K562 (cell line): Measurements from ENCODE around the gene XPR1. TPM values are rescaled to one million over a fixed set of nuclear protein-coding genes. Genes with fewer than 3 reads are reported as not detected.

Source experiments
- C11orf30 ChIP-seq: fragments of 450-650 bp; IDR thresholded peaks from 2 replicates; pipeline ENCODE4 v1.6.1; 2016; ENCODE audit warnings: low read depth, mild to moderate bottlenecking
- CBX2 ChIP-seq: fragments of 200-600 bp; sonication (generic); IDR thresholded peaks from one replicate; pipeline ENCODE4 v1.6.1; 2012; ENCODE audit warnings: mild to moderate bottlenecking, low read length, inconsistent platforms; ENCODE audit not compliant: insufficient read depth, poor library complexity, severe bottlenecking
- CHD2 ChIP-seq: IDR thresholded peaks from 2 replicates; pipeline ENCODE4 v1.6.1; 2011; ENCODE audit warnings: low read depth, low read length
- ETS2 ChIP-seq: IDR thresholded peaks from 2 replicates; pipeline ENCODE4 v1.6.1; 2016; ENCODE audit warnings: borderline replicate concordance, missing genetic modification characterization, mild to moderate bottlenecking, moderate library complexity, missing compliant biosample characterization; ENCODE audit not compliant: poor library complexity, severe bottlenecking
- FIP1L1 ChIP-seq: fragments of 200-400 bp; formaldehyde crosslinking; IDR thresholded peaks from 2 replicates; pipeline ENCODE4 v1.6.1; 2018; ENCODE audit warnings: mild to moderate bottlenecking, low read depth, low read length; ENCODE audit not compliant: poor library complexity, severe bottlenecking
- FOXK2 ChIP-seq, 2 experiments: fragments of 450-650 bp; IDR thresholded peaks in 1 of 2; conservative IDR thresholded peaks in 1 of 2; 2 replicates each; pipeline ENCODE4 v1.6.1; 2016; ENCODE audit warnings: low read depth in 2 of 2, mild to moderate bottlenecking in 1 of 2
- FOXP1 ChIP-seq: sonication (generic); formaldehyde crosslinking; IDR thresholded peaks from 2 replicates; pipeline ENCODE4 v1.8.0; 2022; ENCODE audit warnings: mild to moderate bottlenecking, missing genetic modification reagents
- IRF1 ChIP-seq: sonication (generic); formaldehyde crosslinking; IDR thresholded peaks from 2 replicates; pipeline ENCODE4 v1.8.0; 2022; ENCODE audit warnings: missing genetic modification reagents, mild to moderate bottlenecking, borderline replicate concordance
- MIER1 ChIP-seq: fragments of 450-650 bp; IDR thresholded peaks from 2 replicates; pipeline ENCODE4 v1.6.1; 2016; ENCODE audit warnings: antibody characterized with exemption, mild to moderate bottlenecking, low read depth
- NCOA6 ChIP-seq: fragments of 450-650 bp; IDR thresholded peaks from 2 replicates; pipeline ENCODE4 v1.6.1; 2017; ENCODE audit warnings: mild to moderate bottlenecking
- NFRKB ChIP-seq: fragments of 450-650 bp; IDR thresholded peaks from 2 replicates; pipeline ENCODE4 v1.6.1; 2016; ENCODE audit warnings: low read depth
- NR2F6 ChIP-seq: fragments of 450-650 bp; formaldehyde crosslinking; IDR thresholded peaks from 2 replicates; pipeline ENCODE4 v1.4.0; 2020; ENCODE audit warnings: mild to moderate bottlenecking
- PPARD ChIP-seq: fragments of 250-450 bp; sonication (Bioruptor Pico); IDR thresholded peaks from 2 replicates; pipeline ENCODE4 v1.8.0; 2022; ENCODE audit warnings: inconsistent platforms, mild to moderate bottlenecking, moderate library complexity
- SAFB2 ChIP-seq: fragments of 200-400 bp; formaldehyde crosslinking; IDR thresholded peaks from 2 replicates; pipeline ENCODE4 v1.6.1; 2018; ENCODE audit warnings: borderline replicate concordance, low read length, low read depth, moderate library complexity; ENCODE audit not compliant: severe bottlenecking
- SFPQ ChIP-seq: fragments of 200-400 bp; formaldehyde crosslinking; IDR thresholded peaks from 2 replicates; pipeline ENCODE4 v1.6.1; 2017; ENCODE audit warnings: mild to moderate bottlenecking, low read depth, low read length, moderate library complexity
- SMARCA5 ChIP-seq: fragments of 450-650 bp; IDR thresholded peaks from 2 replicates; pipeline ENCODE4 v1.6.1; 2016
- STAG1 ChIP-seq: sonication (generic); formaldehyde crosslinking; IDR thresholded peaks from 2 replicates; pipeline ENCODE4 v1.5.0; 2020; ENCODE audit warnings: missing genetic modification reagents, borderline replicate concordance
- TFAM ChIP-seq: fragments of 250-450 bp; sonication (Bioruptor Pico); conservative IDR thresholded peaks from 2 replicates; pipeline ENCODE4 v1.5.0; 2021; ENCODE audit warnings: mild to moderate bottlenecking, moderate library complexity
- YBX1 ChIP-seq: fragments of 450-650 bp; IDR thresholded peaks from 2 replicates; pipeline ENCODE4 v1.7.1; 2016; ENCODE audit warnings: mild to moderate bottlenecking
- ZBTB43 ChIP-seq: sonication (generic); formaldehyde crosslinking; IDR thresholded peaks from 2 replicates; pipeline ENCODE4 v1.8.0; 2023; ENCODE audit warnings: mild to moderate bottlenecking, missing genetic modification reagents
- ZNF347 ChIP-seq: fragments of 450-650 bp; formaldehyde crosslinking; IDR thresholded peaks from 2 replicates; pipeline ENCODE4 v1.4.0; 2020; ENCODE audit warnings: low read depth, mild to moderate bottlenecking, moderate library complexity
- ZNF384 ChIP-seq: IDR thresholded peaks from 2 replicates; pipeline ENCODE4 v1.6.1; 2012; ENCODE audit warnings: low read depth, low read length, improper control_type of control experiment
- ZNF668 ChIP-seq: fragments of 250-450 bp; sonication (Bioruptor Pico); IDR thresholded peaks from 2 replicates; pipeline ENCODE4 v1.8.0; 2022; ENCODE audit warnings: mild to moderate bottlenecking, inconsistent platforms
- ZNF830 ChIP-seq: fragments of 250-450 bp; sonication (Bioruptor Pico); IDR thresholded peaks from 2 replicates; pipeline ENCODE4 v1.5.0; 2021; ENCODE audit warnings: mild to moderate bottlenecking
- polyA plus RNA-seq, 8 experiments: library from polyadenylated mRNA; depleted of rRNA in 4 of 8; stranded (reverse) in 5 of 8; unstranded in 3 of 8; fragments of >200 nt; fragmentation: Nextera tagmentation in 2 of 8; fragmentation: Illumina TruSeq in 1 of 8; extraction: Ambion mirVana in 2 of 8; extraction: Trizol in 1 of 8; gene quantifications; 2 replicates each; pipeline versions ENCODE4 v1.2.1 to v1.2.3, GENCODE V29; 2011 to 2014; ENCODE audit warnings: inconsistent platforms in 1 of 8, missing spikeins in 1 of 8
- total RNA-seq, 7 experiments: library from RNA; depleted of rRNA in 6 of 7; stranded (reverse); fragments of >200 nt in 6 of 7; fragmentation: Illumina TruSeq in 2 of 7; extraction: Trizol in 2 of 7; gene quantifications; 2 replicates each; pipeline versions ENCODE4 v1.2.1 to v1.2.3, GENCODE V29; 2011 to 2021; ENCODE audit warnings: low replicate concordance in 1 of 7

Gene XPR1
- total and polyA plus RNA-seq, 9 of the 15 experiments (the other 6 are each of a cell fraction or from before 2014, with no cell fraction given), result 3.0 to 66.2 (median 38.6) TPM

- TF ChIP-seq YBX1 (no peak), ZNF384 (peak; percentile 12; the same call in 1 of the 2 replicates), ETS2 (tag) (no peak), SAFB2 (no peak), FOXK2 (conservative IDR thresholded peaks at IDR 0.05 in 1 of 2, IDR thresholded peaks at IDR 0.05 in 1 of 2; ENCODE audit: low read depth in 2 of 2) (peak; percentile 77 to 81; a peak in 2 of 4 replicates), ZNF347 (no peak), MIER1 (peak; percentile 34; the same call in 1 of the 2 replicates), ZNF830 (no peak), FIP1L1 (no peak), NR2F6 (no peak), NFRKB (peak; percentile 82), SMARCA5 (peak; percentile 80), PPARD (no peak), CHD2 (no peak), ZBTB43 (CRISPR knock-in tag) (no peak), C11orf30 (peak; percentile 31; the same call in 1 of the 2 replicates), IRF1 (CRISPR knock-in tag) (no peak), STAG1 (no peak), ZNF668 (no peak), SFPQ (no peak), FOXP1 (no peak), CBX2 (no peak), TFAM (CRISPR knock-in tag) (no peak), NCOA6 (peak; percentile 25; the same call in 1 of the 2 replicates)
Measured at GRCh38 chr1:180611016-180611930, 20.5 kb upstream of the XPR1 start (continued).
